HG02623 (cell line): ENCODE measurements around the gene KSR1.
"Not testable (repeated sequence)": the region's sequence is repeated elsewhere in the genome, so short reads cannot be mapped to it uniquely, and the experiment has no call there.

ENCODE experiments used
- ATAC-seq: cut with Tn5 transposase; IDR thresholded peaks from one replicate; pipeline ENCODE4 v1.9.1; 2021; ENCODE audit warnings: moderate library complexity; ENCODE audit not compliant: unreplicated experiment

KSR1 gene

GRCh38 chr17:27455914-27456680, at the start of gene KSR1:
Gene KSR1, plus strand, starts transcription at chr17:27456448. Its CDS starts 196 bp downstream, at chr17:27456644.
- ATAC-seq, result peak; percentile 83

GRCh38 chr17:27407916-27408864, 48.1 kb upstream of the KSR1 start:
- no peak for ATAC-seq

DNA sequence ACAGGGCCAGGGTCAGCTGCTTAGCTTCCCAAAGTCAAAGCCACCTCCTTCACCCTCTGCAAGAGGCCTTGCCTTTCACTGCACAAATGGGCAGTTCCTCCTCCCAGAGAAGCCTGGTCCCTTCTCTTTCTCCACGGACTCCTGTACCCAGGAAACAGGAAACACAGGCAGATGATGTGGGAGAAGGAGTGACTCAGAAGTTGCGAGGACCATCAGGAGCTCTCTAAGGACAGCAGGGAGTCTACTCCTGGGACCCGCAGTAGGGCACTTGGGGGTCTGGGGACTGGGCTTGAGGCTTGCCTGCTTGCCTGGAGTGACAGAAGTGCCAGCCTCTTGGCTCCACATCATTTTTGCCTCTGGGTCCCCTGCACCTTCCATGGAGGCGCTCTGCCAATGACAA, 47.4 kb upstream of the KSR1 start:
- no peak for ATAC-seq

GRCh38 chr17:27412158-27412557, 44.1 kb upstream of the KSR1 start:
- ATAC-seq, result not testable (repeated sequence)

DNA sequence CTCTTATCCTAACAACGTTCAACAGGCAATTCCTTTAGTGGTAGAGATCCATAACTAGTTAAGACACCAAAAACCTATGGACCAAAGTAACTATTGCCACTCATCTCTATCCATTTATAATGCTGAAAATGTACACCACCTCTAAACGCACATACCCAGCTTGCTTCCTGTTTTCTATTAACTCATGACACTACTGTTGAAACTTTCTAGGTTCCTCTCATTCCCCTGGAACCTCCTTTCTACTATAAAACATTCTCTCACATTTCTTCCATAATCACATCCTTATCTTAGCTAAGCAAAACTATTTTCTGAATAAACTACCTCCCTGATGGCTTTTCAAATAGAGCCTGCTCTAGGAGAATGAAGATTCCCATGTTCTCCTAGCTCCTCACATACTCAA, 42.9 kb upstream of the KSR1 start:
- no peak for ATAC-seq

DNA sequence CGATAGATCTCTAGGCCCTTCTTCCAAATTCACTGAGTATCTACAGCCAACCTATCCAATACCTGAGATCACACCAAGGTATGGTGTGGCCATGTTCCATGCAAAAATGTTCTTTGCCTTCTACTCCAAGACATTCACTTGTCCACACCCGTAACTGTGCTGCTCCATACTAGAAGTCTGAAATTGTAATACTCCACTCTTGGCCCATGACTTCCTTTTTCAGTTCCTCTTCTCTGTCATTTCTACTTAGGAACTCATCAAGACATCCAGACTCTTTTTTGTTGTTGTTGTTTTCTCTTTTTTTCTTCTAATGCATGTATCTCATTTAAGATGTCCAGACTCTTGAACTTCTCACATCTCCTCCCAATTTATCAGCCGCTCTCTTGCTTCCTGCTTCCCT, 42.5 kb upstream of the KSR1 start:
- no peak for ATAC-seq

DNA sequence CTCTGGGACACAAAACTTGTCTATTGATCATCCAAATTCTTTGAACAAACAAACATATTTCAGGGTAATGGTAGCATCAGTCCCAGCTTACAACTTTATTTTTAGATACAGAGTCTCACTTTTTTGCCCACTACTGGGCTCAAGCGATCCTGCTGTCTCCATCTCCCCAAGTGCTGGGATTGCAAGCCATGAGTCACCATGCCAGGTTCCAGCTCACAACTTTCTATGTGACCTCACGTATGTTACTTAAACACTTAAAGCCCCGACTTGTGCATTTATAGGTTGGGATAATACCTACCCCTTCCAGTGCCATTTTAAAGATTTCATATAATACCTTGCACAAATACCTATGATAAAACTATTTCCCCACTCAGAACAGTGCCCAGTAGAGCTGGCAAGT, 42.0 kb upstream of the KSR1 start:
- ATAC-seq, result no peak

DNA sequence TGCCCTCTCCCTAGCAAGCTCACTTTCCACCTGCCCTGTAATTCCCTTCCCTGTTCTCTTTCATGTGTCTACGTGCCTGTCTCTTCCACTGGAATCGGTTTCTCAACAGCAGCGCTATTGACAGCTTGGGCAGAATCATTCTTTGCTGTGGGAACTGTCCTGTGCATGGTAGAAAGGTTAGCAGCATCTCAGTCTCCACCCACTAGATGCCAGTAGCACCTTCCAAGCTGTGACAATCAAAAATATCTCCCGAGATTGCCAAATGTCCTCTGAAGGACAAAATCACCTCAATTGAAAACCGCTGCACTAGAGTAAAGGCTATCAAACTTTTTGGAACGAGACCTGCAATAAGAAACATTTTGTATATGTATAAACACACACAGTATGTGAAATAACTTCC, 41.6 kb upstream of the KSR1 start:
- ATAC-seq, result no peak

- no peak for ATAC-seq
Observed at GRCh38 chr17:27415120-27415795, 41.0 kb upstream of the KSR1 start.

GRCh38 chr17:27417596-27418365, 38.5 kb upstream of the KSR1 start:
- no peak for ATAC-seq

DNA sequence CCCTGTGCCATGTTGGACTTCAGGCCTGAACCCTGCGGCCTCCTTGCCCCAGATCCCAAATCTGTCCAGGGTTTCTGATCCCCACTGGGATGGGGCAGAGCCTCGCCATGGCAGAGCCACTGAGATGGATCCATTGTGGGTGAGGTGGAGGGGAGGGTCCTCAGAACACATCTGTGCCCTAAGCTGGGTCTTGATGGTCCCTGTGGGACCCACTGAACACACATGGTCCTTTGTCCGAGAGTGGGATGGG, 38.0 kb upstream of the KSR1 start:
- no peak for ATAC-seq

GRCh38 chr17:27419156-27419555, 37.1 kb upstream of the KSR1 start:
- ATAC-seq, result no peak

- ATAC-seq, result no peak
Observed at GRCh38 chr17:27420211-27420950, 35.9 kb upstream of the KSR1 start.

GRCh38 chr17:27421111-27421510, 35.1 kb upstream of the KSR1 start:
- no peak for ATAC-seq

- ATAC-seq, result not testable (repeated sequence)
Observed at GRCh38 chr17:27421626-27422025, 34.6 kb upstream of the KSR1 start.

DNA sequence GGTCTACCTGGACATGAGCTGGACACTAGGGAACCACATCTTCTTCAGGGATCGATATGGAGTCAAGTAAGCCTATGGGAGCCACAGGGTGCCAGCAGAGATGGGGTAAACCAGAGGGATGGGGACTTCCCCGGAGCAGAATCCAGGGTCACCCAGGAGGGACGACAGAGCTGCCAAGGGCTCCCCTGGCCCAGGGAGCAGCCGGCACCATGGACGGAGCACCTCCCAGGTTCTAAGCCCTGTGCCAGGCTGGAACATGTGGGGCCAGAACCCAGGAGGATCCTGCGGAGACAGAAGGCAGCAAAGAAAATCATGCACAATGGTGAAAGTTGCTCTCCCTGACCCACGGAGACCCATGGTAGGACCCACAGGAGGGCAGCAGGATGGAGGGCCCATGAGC, 33.6 kb upstream of the KSR1 start:
- no peak for ATAC-seq

DNA sequence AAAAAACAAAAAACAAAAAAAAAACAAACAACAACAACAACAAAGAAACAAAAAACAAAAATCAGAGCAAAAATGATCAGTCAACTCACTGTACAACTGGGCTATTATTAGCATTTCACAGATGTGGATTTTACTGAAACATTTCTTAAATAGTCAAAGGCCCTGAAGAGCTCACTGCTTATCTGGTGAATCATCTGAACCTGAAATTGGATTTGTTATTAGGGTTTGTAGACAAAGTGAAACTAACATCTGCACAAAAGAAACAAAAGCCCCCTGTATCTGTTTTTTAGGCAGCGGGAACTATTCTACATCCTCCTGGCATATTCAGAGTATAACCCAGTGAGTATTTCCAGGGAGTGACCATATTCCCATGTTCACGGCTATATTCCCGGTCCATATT, 32.6 kb upstream of the KSR1 start:
- no peak for ATAC-seq

- no peak for ATAC-seq
Observed at GRCh38 chr17:27424516-27424915, 31.7 kb upstream of the KSR1 start.

GRCh38 chr17:27424941-27425340, 31.3 kb upstream of the KSR1 start:
- ATAC-seq, result no peak

GRCh38 chr17:27425571-27425970, 30.7 kb upstream of the KSR1 start:
- ATAC-seq, result not testable (repeated sequence)
